ENCODE measurements around the gene DNAJB1.
A peak's percentile ranks its signal among the peaks of the same experiment; 100 is the strongest.
"Not testable (repeated sequence)": the region's sequence is repeated elsewhere in the genome, so short reads cannot be mapped to it uniquely, and the experiment has no call there.

The DNAJB1 gene

GRCh38 chr19:14552006-14552360 lies 33.8 kb upstream of the DNAJB1 start:
- not testable (repeated sequence) for DNase-seq

- peak; percentile 43 for DNase-seq
Measured at GRCh38 chr19:14551134-14552005, 33.2 kb upstream of the DNAJB1 start.

GRCh38 chr19:14550201-14550754 lies 32.1 kb upstream of the DNAJB1 start:
- DNase-seq = no peak

GRCh38 chr19:14545716-14546082 lies 27.5 kb upstream of the DNAJB1 start:
- DNase-seq = no peak

GRCh38 chr19:14544977-14545715 lies 26.9 kb upstream of the DNAJB1 start:
- DNase-seq = no peak

- DNase-seq = no peak
Measured at GRCh38 chr19:14544047-14544446, 25.9 kb upstream of the DNAJB1 start.

GRCh38 chr19:14542711-14543328 lies 24.6 kb upstream of the DNAJB1 start:
- DNase-seq = no peak

GRCh38 chr19:14541979-14542378 lies 23.8 kb upstream of the DNAJB1 start:
- not testable (repeated sequence) for DNase-seq

- DNase-seq = no peak
Measured at GRCh38 chr19:14540741-14541525, 22.7 kb upstream of the DNAJB1 start.

- peak; percentile 43 for DNase-seq
Measured at GRCh38 chr19:14536926-14537692, 18.9 kb upstream of the DNAJB1 start.

GRCh38 chr19:14533450-14533849 lies 15.3 kb upstream of the DNAJB1 start:
- DNase-seq = no peak

GRCh38 chr19:14530506-14530905 lies 12.3 kb upstream of the DNAJB1 start:
- no peak for DNase-seq

GRCh38 chr19:14530005-14530348 lies 11.8 kb upstream of the DNAJB1 start:
- no peak for DNase-seq

- peak; percentile 100 for DNase-seq
Measured at GRCh38 chr19:14529254-14530004, 11.2 kb upstream of the DNAJB1 start, which contains the start of gene TECR. Gene TECR, plus strand, starts transcription at chr19:14529594. Its CDS starts 103 bp downstream, at chr19:14529697.

GRCh38 chr19:14528419-14529253 lies 10.4 kb upstream of the DNAJB1 start:
- DNase-seq = no peak

- no peak for DNase-seq
Measured at GRCh38 chr19:14526423-14526822, 8.2 kb upstream of the DNAJB1 start.

GRCh38 chr19:14525729-14526128 lies 7.5 kb upstream of the DNAJB1 start:
- no peak for DNase-seq

GRCh38 chr19:14520543-14520942 lies 2.3 kb upstream of the DNAJB1 start:
- DNase-seq = no peak

- DNase-seq = no peak
Measured at GRCh38 chr19:14519860-14520407, 1.7 kb upstream of the DNAJB1 start.

Data from activated CD4-positive, CD25-positive, alpha-beta regulatory T cell treated with anti-CD3 and anti-CD28 coated beads, Interleukin-2, amount 50 U/mL, for 72 hours (primary cell).